Ascending aorta (tissue), 2 donors: ENCODE data around the gene ACTR5. TPM values are rescaled to one million over a fixed set of nuclear protein-coding genes. Genes with fewer than 3 reads are reported as not detected.

Experiments used
- DNase-seq, 2 donors: peaks; one replicate each; pipeline ENCODE4 v3.0.0-alpha.2; 2019; ENCODE audit warnings: low spot score in 2 of 2
- H3K27ac ChIP-seq, 2 donors: fragments of 200-600 bp; sonication (generic); one replicate each; pipeline ENCODE4 v1.5.1; 2016 to 2017; ENCODE audit warnings: mild to moderate bottlenecking in 1 of 2
- H3K27me3 ChIP-seq: fragments of 200-600 bp; sonication (generic); one replicate; pipeline ENCODE4 v1.5.1; 2017
- H3K36me3 ChIP-seq, 2 donors: fragments of 200-600 bp; sonication (generic); one replicate each; pipeline ENCODE4 v1.5.1; 2016
- H3K4me1 ChIP-seq, 2 donors: fragments of 200-600 bp; sonication (generic); one replicate each; pipeline ENCODE4 v1.5.1; 2016 to 2017; ENCODE audit warnings: mild to moderate bottlenecking in 1 of 2
- H3K4me3 ChIP-seq, 2 donors: fragments of 200-600 bp; sonication (generic); one replicate each; pipeline ENCODE4 v1.5.1; 2016 to 2017; ENCODE audit warnings: mild to moderate bottlenecking in 1 of 2
- H3K9me3 ChIP-seq, 2 donors: fragments of 200-600 bp; sonication (generic); one replicate each; pipeline ENCODE4 v1.5.1; 2016
- intact Hi-C: fragments of 100-400 bp; cut with DNase I; formaldehyde crosslinking; loops from one replicate; pipeline ENCODE4 v1.15.1; 2023
- total RNA-seq: library from RNA; depleted of rRNA; stranded (reverse); fragments of >200 nt; gene quantifications from one replicate; pipeline ENCODE4 v1.1.0, GENCODE V29; 2016
- TF ChIP-seq, protein P1 (sequence below), 3 experiments: fragments of 200-600 bp in 2 of 3; fragments of 450-650 bp in 1 of 3; sonication (generic) in 2 of 3; IDR thresholded peaks; one replicate each; pipeline ENCODE4 v1.5.1; 2016 to 2019; ENCODE audit warnings: antibody characterized with exemption in 3 of 3, mild to moderate bottlenecking in 1 of 3, moderate library complexity in 1 of 3

ACTR5 gene
- total RNA-seq, 1 donor from 2014 or later, result 5.9 TPM

GRCh38 chr20:38805502-38805957, 57.3 kb downstream of the ACTR5 start, which contains the start of gene PPP1R16B:
Gene PPP1R16B (plus strand): TSS chr20:38805697. CDS start chr20:38835926, 30,229 bp downstream.
- Histone ChIP-seq H3K4me1 (peaks cover 0 to 8% of the 10 kb centered on the region in 2 donors), H3K27ac (peak within 1 kb of the TSS in 1 of 2 donors; percentile 53), H3K36me3 (no peaks in the 10 kb centered on the region), H3K4me3 (peak within 1 kb of the TSS; percentile 62 to 65), H3K27me3 (peaks cover 7% of the 10 kb centered on the region), H3K9me3 (no peaks in the 10 kb centered on the region)
- intact Hi-C loops, result no loop called here
- peak in 1 of 2 donors; percentile 68 for DNase-seq
- TF ChIP-seq, protein P1, sequence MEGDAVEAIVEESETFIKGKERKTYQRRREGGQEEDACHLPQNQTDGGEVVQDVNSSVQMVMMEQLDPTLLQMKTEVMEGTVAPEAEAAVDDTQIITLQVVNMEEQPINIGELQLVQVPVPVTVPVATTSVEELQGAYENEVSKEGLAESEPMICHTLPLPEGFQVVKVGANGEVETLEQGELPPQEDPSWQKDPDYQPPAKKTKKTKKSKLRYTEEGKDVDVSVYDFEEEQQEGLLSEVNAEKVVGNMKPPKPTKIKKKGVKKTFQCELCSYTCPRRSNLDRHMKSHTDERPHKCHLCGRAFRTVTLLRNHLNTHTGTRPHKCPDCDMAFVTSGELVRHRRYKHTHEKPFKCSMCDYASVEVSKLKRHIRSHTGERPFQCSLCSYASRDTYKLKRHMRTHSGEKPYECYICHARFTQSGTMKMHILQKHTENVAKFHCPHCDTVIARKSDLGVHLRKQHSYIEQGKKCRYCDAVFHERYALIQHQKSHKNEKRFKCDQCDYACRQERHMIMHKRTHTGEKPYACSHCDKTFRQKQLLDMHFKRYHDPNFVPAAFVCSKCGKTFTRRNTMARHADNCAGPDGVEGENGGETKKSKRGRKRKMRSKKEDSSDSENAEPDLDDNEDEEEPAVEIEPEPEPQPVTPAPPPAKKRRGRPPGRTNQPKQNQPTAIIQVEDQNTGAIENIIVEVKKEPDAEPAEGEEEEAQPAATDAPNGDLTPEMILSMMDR (IDR thresholded peaks at IDR 0.05), result no peak

GRCh38 chr20:38805958-38806854, 57.9 kb downstream of the ACTR5 start:
- H3K27ac ChIP-seq, result peak overlapping the region in 1 of 2 donors; percentile 53
- no peak for DNase-seq
- peaks cover 7% of the 10 kb centered on the region for H3K27me3 ChIP-seq
- H3K9me3 ChIP-seq, result no peaks in the 10 kb centered on the region
- TF ChIP-seq, protein P1 (IDR thresholded peaks at IDR 0.05), result peak in 1 of 3 experiments; percentile 16
- peaks cover 0 to 8% of the 10 kb centered on the region in 2 donors for H3K4me1 ChIP-seq
- no peaks in the 10 kb centered on the region for H3K36me3 ChIP-seq
- peak overlapping the region; percentile 62 to 65 for H3K4me3 ChIP-seq
- intact Hi-C loops, result no loop called here

GRCh38 chr20:38806855-38807655, 58.8 kb downstream of the ACTR5 start:
- Histone ChIP-seq H3K27me3 (peaks cover 7% of the 10 kb centered on the region), H3K27ac (no peak overlapping the region), H3K4me1 (peaks cover 0 to 8% of the 10 kb centered on the region in 2 donors), H3K4me3 (peak overlapping the region; percentile 62 to 65), H3K36me3 (no peaks in the 10 kb centered on the region), H3K9me3 (no peaks in the 10 kb centered on the region)
- TF ChIP-seq, protein P1 (IDR thresholded peaks at IDR 0.05), result no peak
- intact Hi-C loops, result no loop called here
- no peak for DNase-seq

DNA sequence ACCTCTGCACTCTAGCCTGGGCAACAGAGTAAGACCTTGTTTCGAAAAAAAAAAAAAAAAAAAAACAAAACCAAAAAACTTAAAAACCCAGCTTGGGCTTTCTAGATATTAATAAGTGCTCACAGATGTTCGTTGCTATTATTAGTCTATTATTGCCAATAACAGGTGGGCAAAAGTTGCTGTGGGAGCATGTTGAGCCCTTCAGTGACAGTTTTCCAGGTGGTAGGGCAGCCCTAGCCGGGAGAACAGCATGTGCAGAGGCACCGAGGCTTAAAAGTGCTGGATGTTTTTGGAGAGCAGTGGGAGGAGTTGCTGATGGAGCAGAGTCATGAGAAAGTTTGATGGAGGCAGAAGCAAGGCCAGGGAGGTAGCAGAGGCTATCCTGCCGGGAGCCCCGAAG, 61.7 kb downstream of the ACTR5 start:
- Histone ChIP-seq H3K4me3 (no peak overlapping the region), H3K9me3 (no peaks in the 10 kb centered on the region), H3K36me3 (no peaks in the 10 kb centered on the region), H3K4me1 (peaks cover 0 to 8% of the 10 kb centered on the region in 2 donors), H3K27me3 (peaks cover 7% of the 10 kb centered on the region), H3K27ac (no peak overlapping the region)
- intact Hi-C loops, result loop anchor here (10.0 kb wide), 1 partner anchor 85 kb away; no protein-coding TSS in a partner anchor
- peak in 1 of 2 donors; percentile 41 for DNase-seq
- TF ChIP-seq, protein P1 (IDR thresholded peaks at IDR 0.05), result no peak

DNA sequence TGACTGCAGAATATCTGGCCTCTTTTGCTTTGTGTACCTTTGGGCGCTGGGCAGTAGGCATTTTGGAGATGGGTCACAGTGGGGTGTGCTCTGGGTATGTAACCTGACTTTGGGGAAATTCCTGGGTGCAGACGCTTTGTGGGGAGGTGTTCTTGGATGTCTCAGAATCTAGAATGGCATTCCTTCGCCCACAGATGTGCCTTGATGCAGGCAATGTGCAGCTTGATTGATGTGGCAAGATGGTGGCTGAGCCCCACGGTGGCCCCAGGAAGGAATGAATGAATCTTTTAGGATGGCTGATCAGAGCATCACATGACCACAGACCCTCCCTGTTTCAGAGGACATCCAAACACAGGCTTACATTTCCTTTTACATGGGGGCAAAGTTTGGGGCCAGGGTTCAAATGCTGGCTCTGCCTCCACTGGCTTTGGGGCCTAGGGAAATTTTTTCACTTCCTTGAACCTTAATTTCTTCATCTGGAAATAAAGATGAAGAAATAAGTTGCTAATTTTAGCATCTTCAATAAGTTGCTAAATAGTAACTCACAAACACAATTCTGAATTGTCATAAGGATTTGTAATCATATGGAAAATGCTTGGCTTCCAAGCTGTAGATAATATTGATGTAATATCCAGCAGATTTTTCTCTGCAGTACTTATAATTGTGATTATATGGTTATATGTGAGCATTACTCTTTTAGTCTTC, 62.8 kb downstream of the ACTR5 start:
- intact Hi-C loops, result loop anchor here (10.0 kb wide), 1 partner anchor 84 kb away; no protein-coding TSS in a partner anchor
- DNase-seq, result peak in 1 of 2 donors; percentile 13
- H3K27me3 ChIP-seq, result peaks cover 3% of the 10 kb centered on the region
- no peaks in the 10 kb centered on the region for H3K9me3 ChIP-seq
- H3K27ac ChIP-seq, result no peak overlapping the region
- H3K36me3 ChIP-seq, result no peaks in the 10 kb centered on the region
- TF ChIP-seq, protein P1 (IDR thresholded peaks at IDR 0.05), result no peak
- no peak overlapping the region for H3K4me3 ChIP-seq
- peaks cover 0 to 8% of the 10 kb centered on the region in 2 donors for H3K4me1 ChIP-seq
